AG04449 (cell line): ENCODE data around the gene BDNF.

Experiments used
- CTCF ChIA-PET: fragments of 350-600 bp; formaldehyde crosslinking; extraction: SDS; loops from one replicate; lab custom pipeline; 2021; ENCODE audit warnings: antibody characterized with exemption; lab: Yijun Ruan, JAX
- POLR2A ChIA-PET: fragments of 400-600, 350-600 bp; formaldehyde crosslinking; extraction: SDS; loops from one replicate; lab custom pipeline; 2020; ENCODE audit warnings: antibody characterized with exemption, inconsistent platforms; lab: Yijun Ruan, JAX
- DNase-seq: peaks from one replicate; pipeline ENCODE4 v3.0.0-alpha.2; 2010; ENCODE audit warnings: low read depth, low spot score
- H3K4me3 ChIP-seq: 2 replicates; pipeline ENCODE4 v1.5.1; 2011; ENCODE audit warnings: low read depth, mild to moderate bottlenecking, control low read depth, low read length
- CTCF ChIP-seq: IDR thresholded peaks from one replicate; pipeline ENCODE4 v1.5.1; 2011; ENCODE audit warnings: mild to moderate bottlenecking, moderate library complexity, low read length, control low read depth, inconsistent platforms; ENCODE audit not compliant: insufficient read depth; ENCODE audit errors: missing control alignments

Gene BDNF

DNA sequence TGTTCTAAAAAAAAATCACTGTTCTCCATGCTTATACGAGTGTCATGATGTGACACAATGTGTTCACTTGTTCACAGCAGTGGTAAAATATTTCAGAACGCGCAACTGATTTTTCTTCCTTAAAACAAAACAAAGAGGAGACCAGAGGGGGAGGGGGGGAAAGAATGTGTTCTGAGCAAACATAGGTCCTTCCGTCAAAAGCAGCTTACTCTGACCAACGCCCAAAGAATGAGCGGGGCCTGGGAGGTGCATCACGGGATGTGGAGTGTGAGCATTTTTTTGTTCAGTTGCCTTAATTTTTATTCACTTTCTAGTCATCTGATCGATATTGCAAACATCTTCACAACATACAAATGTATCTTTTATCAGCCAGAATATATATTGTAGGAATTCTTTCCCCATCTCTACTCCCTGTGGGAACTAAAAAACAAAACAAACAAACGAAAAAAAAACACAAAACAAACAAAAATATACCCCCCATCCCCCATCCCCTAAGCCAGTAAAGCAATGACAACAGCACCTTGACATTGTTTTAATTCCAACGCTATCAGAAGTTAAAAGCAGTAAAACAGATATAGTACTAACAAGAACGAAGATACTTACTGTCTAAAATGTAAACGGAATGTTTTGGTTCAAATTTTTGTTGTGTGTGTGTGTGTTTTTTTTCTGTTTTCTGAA lies 43.3 kb downstream of the BDNF start:
- TF ChIP-seq CTCF = no peak
- DNase-seq = no peak
- ChIA-PET CTCF (no interaction called here), POLR2A (no interaction called here)
- H3K4me3 ChIP-seq = no peak overlapping the region

DNA sequence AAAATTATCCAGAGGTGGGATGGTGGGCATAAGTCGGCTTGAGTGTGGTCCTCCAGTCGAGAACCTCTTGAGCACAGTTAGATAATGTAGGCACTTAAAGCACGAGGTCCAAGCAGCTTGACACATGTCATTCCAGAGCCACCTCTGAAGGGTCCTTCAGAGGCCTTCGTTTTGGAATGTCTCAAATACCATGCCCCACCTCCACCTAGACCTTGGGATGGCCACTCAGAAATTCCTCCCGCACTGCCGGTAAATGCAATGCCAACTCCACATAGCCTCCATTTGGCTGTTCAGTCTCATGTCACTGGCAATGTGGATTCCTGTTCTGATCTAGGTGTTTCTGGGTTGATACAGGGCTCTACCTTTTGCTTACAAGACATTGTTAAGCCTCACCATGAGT lies 43.9 kb downstream of the BDNF start:
- CTCF ChIA-PET = no interaction called here
- TF ChIP-seq CTCF = no peak
- no peak overlapping the region for H3K4me3 ChIP-seq
- POLR2A ChIA-PET = no interaction called here
- no peak for DNase-seq

DNA sequence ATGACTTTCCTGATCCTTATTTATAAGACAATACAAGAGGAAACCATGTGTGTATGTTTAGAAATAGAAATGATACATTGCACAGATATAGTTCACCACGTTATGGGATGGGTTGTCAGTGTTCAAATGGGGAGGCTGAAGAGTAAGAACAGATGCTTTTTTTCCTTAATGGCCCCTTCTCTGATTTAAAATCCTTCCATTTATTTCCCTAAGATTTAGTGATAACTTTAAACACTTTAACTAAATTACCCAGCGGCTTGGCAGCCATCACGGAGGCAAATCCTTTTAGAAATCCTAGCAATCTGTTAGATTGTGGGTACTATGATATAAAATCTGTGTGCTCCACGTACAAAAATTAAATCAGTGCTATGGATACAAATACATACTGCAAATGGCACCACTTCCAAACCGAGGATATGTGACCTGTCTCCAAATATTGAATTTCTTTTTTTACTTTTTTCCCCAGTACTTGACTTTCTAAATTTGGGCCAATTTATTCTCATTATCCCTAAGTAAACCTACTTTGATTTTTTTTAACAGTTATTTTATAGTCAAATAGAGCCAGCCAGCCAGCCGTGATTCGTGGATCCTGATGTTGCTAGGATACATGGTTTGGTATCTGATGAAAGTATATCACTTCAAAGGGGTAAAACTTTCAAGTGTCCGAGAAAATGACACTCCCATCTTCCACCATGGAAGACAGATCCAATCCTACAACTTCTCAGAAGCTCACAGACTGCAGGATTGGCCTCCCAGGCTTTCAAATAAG lies 46.1 kb downstream of the BDNF start:
- CTCF ChIA-PET = no interaction called here
- no peak overlapping the region for H3K4me3 ChIP-seq
- POLR2A ChIA-PET = no interaction called here
- TF ChIP-seq CTCF = no peak
- DNase-seq = no peak

DNA sequence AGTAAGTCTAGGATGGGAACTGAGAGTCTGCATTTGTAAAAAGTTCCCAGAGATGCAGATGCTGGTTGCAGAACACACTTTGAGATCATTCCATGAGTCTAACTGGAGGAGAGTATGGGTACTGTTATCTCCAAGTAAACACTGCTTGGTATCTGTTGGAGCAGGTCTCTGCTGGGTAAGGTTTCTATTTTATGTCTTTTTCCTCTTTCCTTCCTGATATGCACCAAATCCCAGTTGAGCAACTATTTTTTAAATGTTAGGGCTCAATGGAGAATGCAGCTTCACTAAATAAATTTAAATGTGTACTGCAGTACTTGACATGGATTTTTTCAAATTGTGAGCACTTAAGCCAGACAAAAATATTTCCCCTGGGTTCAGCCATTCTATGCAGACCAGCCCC lies 48.5 kb downstream of the BDNF start:
- no peak overlapping the region for H3K4me3 ChIP-seq
- no peak for TF ChIP-seq CTCF
- ChIA-PET CTCF (no interaction called here), POLR2A (no interaction called here)
- DNase-seq = no peak

DNA sequence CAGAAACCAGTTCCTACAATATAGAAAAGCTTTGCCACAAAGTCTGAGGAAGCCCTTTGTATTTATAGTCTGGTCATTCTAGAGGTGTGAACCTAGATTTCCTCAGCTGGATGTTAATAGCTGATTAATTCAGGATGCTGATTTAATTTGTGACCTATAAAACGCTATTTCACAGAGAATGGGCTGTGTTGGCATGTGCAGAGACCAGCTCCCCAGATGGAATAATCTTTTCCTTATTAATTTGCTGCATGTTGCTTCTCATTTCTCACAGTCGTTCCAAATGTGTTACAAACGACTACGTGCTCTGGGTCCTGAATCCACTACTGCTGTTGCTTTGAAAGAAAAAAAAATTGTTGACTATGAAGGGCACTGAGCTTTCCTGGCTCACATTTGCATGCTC lies 49.3 kb downstream of the BDNF start:
- TF ChIP-seq CTCF = no peak
- H3K4me3 ChIP-seq = no peak overlapping the region
- no peak for DNase-seq
- ChIA-PET CTCF (interaction anchor here (0.6 kb wide), 1 partner anchor 152 kb away, joined by 3 read pairs; no protein-coding TSS in a partner anchor), POLR2A (no interaction called here)

DNA sequence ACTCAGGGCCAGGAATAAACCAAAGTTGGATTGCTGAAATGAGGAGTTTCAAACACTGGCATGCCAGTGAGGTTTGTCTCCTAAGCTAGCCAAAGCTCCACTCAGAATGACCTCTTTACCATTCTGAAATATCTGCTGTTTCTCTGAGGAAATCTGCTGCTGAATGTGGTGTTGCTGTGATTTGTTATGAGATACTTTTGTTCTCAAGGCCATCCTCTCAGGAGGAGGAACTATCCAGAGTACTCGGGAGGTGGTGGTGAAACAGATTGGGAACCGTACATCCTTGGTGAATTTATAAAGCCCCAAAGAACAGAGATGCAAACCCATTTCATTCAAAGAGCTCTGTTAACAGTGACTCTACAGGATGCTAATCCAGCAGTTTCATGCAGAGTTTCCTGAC lies 50.5 kb downstream of the BDNF start:
- CTCF ChIA-PET = no interaction called here
- TF ChIP-seq CTCF = no peak
- POLR2A ChIA-PET = no interaction called here
- H3K4me3 ChIP-seq = no peak overlapping the region
- no peak for DNase-seq
